AG09309 (cell line): ENCODE measurements around the gene CTNNA1.

Experiments
- DNase-seq: peaks from one replicate; pipeline ENCODE4 v3.0.0-alpha.2; 2010; ENCODE audit warnings: low read depth
- H3K4me3 ChIP-seq: 2 replicates; pipeline ENCODE4 v1.5.1; 2011; ENCODE audit warnings: mild to moderate bottlenecking, low read depth, low read length, moderate library complexity; ENCODE audit not compliant: control insufficient read depth
- TF ChIP-seq, protein P1 (sequence below): IDR thresholded peaks from 2 replicates; pipeline ENCODE4 v1.5.1; 2011; ENCODE audit warnings: mild to moderate bottlenecking, low read depth, low read length, inconsistent platforms; ENCODE audit not compliant: insufficient read depth, control insufficient read depth; ENCODE audit errors: missing control alignments

Gene CTNNA1

DNA sequence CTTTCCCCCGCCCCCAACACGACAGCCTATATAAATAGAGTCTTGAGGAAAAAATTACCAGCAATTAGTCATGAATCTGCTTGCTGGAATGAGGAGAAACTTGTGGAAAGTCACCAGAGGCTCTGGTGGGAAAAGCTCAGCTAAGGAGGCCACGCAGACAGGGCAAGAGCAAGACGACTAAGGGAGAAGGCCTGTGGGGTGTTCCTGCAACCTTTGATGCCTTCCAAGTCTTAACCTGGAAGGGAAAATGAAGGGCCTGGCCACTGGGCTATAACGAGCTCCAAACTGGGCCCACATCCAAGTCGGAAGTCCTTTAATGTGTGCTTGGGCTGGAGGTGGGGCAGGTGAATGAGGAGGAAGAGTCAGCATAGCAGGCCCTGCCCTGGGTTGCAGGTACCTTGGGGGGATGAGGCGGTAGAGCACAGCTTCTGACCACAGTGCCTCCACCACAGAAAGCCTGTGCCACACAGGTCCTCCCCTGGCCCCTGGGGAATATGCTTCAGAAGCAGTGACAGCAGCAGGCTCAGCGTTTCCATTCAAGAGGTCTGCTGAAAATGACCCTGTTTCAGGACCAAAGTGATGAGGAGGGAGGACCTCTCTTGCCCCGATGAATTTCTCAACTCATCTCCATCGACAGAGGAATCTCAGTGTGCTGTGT lies 214.7 kb downstream of the CTNNA1 start:
- DNase-seq: no peak
- no peak overlapping the region for H3K4me3 ChIP-seq
- TF ChIP-seq, protein P1, sequence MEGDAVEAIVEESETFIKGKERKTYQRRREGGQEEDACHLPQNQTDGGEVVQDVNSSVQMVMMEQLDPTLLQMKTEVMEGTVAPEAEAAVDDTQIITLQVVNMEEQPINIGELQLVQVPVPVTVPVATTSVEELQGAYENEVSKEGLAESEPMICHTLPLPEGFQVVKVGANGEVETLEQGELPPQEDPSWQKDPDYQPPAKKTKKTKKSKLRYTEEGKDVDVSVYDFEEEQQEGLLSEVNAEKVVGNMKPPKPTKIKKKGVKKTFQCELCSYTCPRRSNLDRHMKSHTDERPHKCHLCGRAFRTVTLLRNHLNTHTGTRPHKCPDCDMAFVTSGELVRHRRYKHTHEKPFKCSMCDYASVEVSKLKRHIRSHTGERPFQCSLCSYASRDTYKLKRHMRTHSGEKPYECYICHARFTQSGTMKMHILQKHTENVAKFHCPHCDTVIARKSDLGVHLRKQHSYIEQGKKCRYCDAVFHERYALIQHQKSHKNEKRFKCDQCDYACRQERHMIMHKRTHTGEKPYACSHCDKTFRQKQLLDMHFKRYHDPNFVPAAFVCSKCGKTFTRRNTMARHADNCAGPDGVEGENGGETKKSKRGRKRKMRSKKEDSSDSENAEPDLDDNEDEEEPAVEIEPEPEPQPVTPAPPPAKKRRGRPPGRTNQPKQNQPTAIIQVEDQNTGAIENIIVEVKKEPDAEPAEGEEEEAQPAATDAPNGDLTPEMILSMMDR: no peak

DNA sequence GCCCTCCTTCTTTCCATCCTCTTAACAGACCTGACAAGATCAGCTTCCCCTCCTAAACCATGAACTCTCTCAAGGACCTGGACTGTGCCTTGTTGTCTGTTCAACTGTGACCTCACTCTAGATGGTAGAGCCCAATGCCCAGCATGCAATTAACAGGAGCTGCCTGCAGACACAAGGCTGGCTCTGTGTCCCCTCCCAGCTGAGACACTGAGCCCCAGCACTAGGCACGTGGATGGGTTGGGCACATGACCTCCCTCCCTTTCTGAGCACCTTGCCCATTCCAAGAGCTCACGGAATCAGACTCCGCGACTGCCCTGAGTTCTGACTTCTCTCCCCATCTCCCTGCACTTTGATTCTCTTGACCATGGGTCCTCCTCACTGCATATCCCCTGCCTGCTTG lies 215.4 kb downstream of the CTNNA1 start:
- TF ChIP-seq, protein P1: no peak
- no peak overlapping the region for H3K4me3 ChIP-seq
- no peak for DNase-seq

GRCh38 chr5:138969323-138970002 lies 216.2 kb downstream of the CTNNA1 start:
- TF ChIP-seq, protein P1: no peak
- no peak for DNase-seq
- no peak overlapping the region for H3K4me3 ChIP-seq

GRCh38 chr5:138972230-138972629 lies 219.0 kb downstream of the CTNNA1 start:
- TF ChIP-seq, protein P1: no peak
- no peak for DNase-seq
- no peak overlapping the region for H3K4me3 ChIP-seq

- H3K4me3 ChIP-seq: no peak overlapping the region
- TF ChIP-seq, protein P1: no peak
- DNase-seq: no peak
Measured at GRCh38 chr5:138972836-138973235, 219.6 kb downstream of the CTNNA1 start.

GRCh38 chr5:138974227-138975063 lies 221.2 kb downstream of the CTNNA1 start:
- TF ChIP-seq, protein P1: no peak
- no peak overlapping the region for H3K4me3 ChIP-seq
- DNase-seq: no peak
